ENCODE results near the gene SLC8A1. TPM values are rescaled to one million over a fixed set of nuclear protein-coding genes. Genes with fewer than 3 reads are reported as not detected.

SLC8A1 gene
- total and polyA plus RNA-seq, 2 of the 13 experiments (the other 11 are each of a cell fraction or from before 2014, with no cell fraction given): not detected

- no peaks in the 10 kb centered on the region for H3K9me3 ChIP-seq (ENCODE audit: low read length)
- no peaks in the 10 kb centered on the region for H3K27me3 ChIP-seq (ENCODE audit: control insufficient read depth in 1 of 2, insufficient read depth in 2 of 2, low read length in 2 of 2)
- 3% methylated on average over 4 of the region's 4 CpGs for WGBS (ENCODE audit: low lambda C conversion rate)
- no peaks in the 10 kb centered on the region for H3K79me2 ChIP-seq (ENCODE audit: insufficient read depth, low read length)
- intact Hi-C loops (cut with micrococcal nuclease; ENCODE audit: unreplicated experiment) (no loop called here), in situ Hi-C loops (cut with HindIII; ENCODE audit: extremely low pct_ligation_motif_present, low pct_unique_long_range_greater_than_20kb) (no loop called here)
- FAIRE-seq (no peak), ATAC-seq (no peak), DNase-seq (ENCODE audit: low spot score) (no peak)
- H3K36me3 ChIP-seq (replicated peaks in 1 of 2; ENCODE audit: control insufficient read depth in 1 of 2, insufficient read depth in 2 of 2, low read length in 2 of 2): no peaks in the 10 kb centered on the region
- CTCF ChIA-PET (ENCODE audit: low intra/inter-chr PET ratio, low total read pairs): no interaction called here
- H3K4me1 ChIP-seq (ENCODE audit: insufficient read depth, low read length): no peaks in the 10 kb centered on the region
- peak; percentile 60 for TF ChIP-seq ATF7 (IDR thresholded peaks at IDR 0.05)
- no peak for TF ChIP-seq ATF7 (CRISPR knock-in tag; IDR thresholded peaks at IDR 0.05)
- TF ChIP-seq ZNF160 (CRISPR knock-in tag; IDR thresholded peaks at IDR 0.05): no peak
- no peak for TF ChIP-seq NONO (IDR thresholded peaks at IDR 0.05)
- TF ChIP-seq NONO (CRISPR knock-in tag; conservative IDR thresholded peaks at IDR 0.05): no peak
- POLR2A ChIA-PET: no interaction called here
- BruUV-seq (replicated peaks): no TSS peak
- H2AFZ ChIP-seq (ENCODE audit: low read length): no peak overlapping the region
- H3K9ac ChIP-seq (ENCODE audit: insufficient read depth, low read depth, low read length): no peak overlapping the region
- no peak overlapping the region for H3K27ac ChIP-seq (ENCODE audit: extremely low read length, insufficient read depth, low read length)
- H3K4me2 ChIP-seq (ENCODE audit: low read depth, low read length): no peak overlapping the region
- H3K4me3 ChIP-seq (replicated peaks in 1 of 3; ENCODE audit: insufficient read depth in 1 of 3, low read depth in 2 of 3, low read length in 3 of 3): no peak overlapping the region
- no peaks in the 10 kb centered on the region for H4K20me1 ChIP-seq (ENCODE audit: insufficient read depth, low read length)
Measured at GRCh38 chr2:40361478-40361877, 90.4 kb downstream of the SLC8A1 start.

DNA sequence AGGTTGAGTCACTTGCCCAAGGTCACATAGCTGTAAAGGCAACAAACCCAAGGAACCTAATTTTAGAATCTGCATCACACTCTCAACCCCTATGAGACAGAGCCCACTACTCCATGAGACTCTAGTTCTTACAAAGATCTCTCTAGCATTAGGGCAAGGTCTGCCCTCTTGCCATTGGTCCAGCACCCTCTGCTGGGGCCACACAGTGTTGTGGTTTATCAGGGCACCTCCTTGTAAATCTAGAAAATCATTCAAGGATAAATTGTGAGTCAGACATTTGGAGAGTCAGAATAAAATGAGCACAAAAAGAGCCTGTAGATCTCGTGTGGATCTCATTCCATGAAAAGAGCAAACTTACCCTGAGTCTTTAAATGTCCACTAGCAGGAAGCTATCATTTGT lies 91.2 kb downstream of the SLC8A1 start:
- Histone ChIP-seq H3K27me3 (ENCODE audit: control insufficient read depth in 1 of 2, insufficient read depth in 2 of 2, low read length in 2 of 2) (no peaks in the 10 kb centered on the region), H3K9me3 (ENCODE audit: low read length) (no peaks in the 10 kb centered on the region), H3K36me3 (replicated peaks in 1 of 2; ENCODE audit: control insufficient read depth in 1 of 2, insufficient read depth in 2 of 2, low read length in 2 of 2) (no peaks in the 10 kb centered on the region), H3K79me2 (ENCODE audit: insufficient read depth, low read length) (no peaks in the 10 kb centered on the region), H2AFZ (ENCODE audit: low read length) (no peak overlapping the region), H3K9ac (ENCODE audit: insufficient read depth, low read depth, low read length) (no peak overlapping the region), H3K4me2 (ENCODE audit: low read depth, low read length) (no peak overlapping the region), H4K20me1 (ENCODE audit: insufficient read depth, low read length) (no peaks in the 10 kb centered on the region), H3K4me1 (ENCODE audit: insufficient read depth, low read length) (no peaks in the 10 kb centered on the region), H3K27ac (ENCODE audit: extremely low read length, insufficient read depth, low read length) (no peak overlapping the region), H3K4me3 (replicated peaks in 1 of 3; ENCODE audit: insufficient read depth in 1 of 3, low read depth in 2 of 3, low read length in 3 of 3) (no peak overlapping the region)
- intact Hi-C loops (cut with micrococcal nuclease; ENCODE audit: unreplicated experiment) (no loop called here), in situ Hi-C loops (cut with HindIII; ENCODE audit: extremely low pct_ligation_motif_present, low pct_unique_long_range_greater_than_20kb) (no loop called here)
- no TSS peak for BruUV-seq (replicated peaks)
- 4% methylated on average over 1 of the region's 1 CpG for WGBS (ENCODE audit: low lambda C conversion rate)
- DNase-seq (ENCODE audit: low spot score) (no peak), FAIRE-seq (no peak), ATAC-seq (no peak)
- ChIA-PET CTCF (ENCODE audit: low intra/inter-chr PET ratio, low total read pairs) (no interaction called here), POLR2A (no interaction called here)
- TF ChIP-seq RFX1 (IDR thresholded peaks at IDR 0.05) (no peak), MLXIP (CRISPR knock-in tag; IDR thresholded peaks at IDR 0.05; ENCODE audit: borderline replicate concordance) (no peak), ZNF83 (CRISPR knock-in tag; IDR thresholded peaks at IDR 0.05; ENCODE audit: borderline replicate concordance) (no peak), STAG1 (CRISPR knock-in tag; IDR thresholded peaks at IDR 0.05) (no peak), TBP (CRISPR knock-in tag; IDR thresholded peaks at IDR 0.05) (no peak), CCAR2 (optimal IDR thresholded peaks at IDR 0.05; ENCODE audit: low read depth, low read length) (no peak), ZNF331 (CRISPR knock-in tag; IDR thresholded peaks at IDR 0.05) (no peak), MATR3 (CRISPR knock-in tag; IDR thresholded peaks at IDR 0.05) (no peak)
- TF ChIP-seq, protein P1, sequence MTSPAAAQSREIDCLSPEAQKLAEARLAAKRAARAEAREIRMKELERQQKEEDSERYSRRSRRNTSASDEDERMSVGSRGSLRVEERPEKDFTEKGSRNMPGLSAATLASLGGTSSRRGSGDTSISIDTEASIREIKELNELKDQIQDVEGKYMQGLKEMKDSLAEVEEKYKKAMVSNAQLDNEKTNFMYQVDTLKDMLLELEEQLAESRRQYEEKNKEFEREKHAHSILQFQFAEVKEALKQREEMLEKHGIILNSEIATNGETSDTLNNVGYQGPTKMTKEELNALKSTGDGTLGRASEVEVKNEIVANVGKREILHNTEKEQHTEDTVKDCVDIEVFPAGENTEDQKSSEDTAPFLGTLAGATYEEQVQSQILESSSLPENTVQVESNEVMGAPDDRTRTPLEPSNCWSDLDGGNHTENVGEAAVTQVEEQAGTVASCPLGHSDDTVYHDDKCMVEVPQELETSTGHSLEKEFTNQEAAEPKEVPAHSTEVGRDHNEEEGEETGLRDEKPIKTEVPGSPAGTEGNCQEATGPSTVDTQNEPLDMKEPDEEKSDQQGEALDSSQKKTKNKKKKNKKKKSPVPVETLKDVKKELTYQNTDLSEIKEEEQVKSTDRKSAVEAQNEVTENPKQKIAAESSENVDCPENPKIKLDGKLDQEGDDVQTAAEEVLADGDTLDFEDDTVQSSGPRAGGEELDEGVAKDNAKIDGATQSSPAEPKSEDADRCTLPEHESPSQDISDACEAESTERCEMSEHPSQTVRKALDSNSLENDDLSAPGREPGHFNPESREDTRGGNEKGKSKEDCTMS (CRISPR knock-in tag; conservative IDR thresholded peaks at IDR 0.05): no peak
- TF ChIP-seq, protein P2, sequence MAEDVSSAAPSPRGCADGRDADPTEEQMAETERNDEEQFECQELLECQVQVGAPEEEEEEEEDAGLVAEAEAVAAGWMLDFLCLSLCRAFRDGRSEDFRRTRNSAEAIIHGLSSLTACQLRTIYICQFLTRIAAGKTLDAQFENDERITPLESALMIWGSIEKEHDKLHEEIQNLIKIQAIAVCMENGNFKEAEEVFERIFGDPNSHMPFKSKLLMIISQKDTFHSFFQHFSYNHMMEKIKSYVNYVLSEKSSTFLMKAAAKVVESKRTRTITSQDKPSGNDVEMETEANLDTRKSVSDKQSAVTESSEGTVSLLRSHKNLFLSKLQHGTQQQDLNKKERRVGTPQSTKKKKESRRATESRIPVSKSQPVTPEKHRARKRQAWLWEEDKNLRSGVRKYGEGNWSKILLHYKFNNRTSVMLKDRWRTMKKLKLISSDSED (CRISPR knock-in tag; IDR thresholded peaks at IDR 0.05): no peak
